Right renal cortex interstitium (tissue), 3 donors: Measurements from ENCODE around the gene PTPRO. TPM values are rescaled to one million over a fixed set of nuclear protein-coding genes. Genes with fewer than 3 reads are reported as not detected.

Experiments used
- DNase-seq, 3 donors: peaks; one replicate each; pipeline ENCODE4 v3.0.0-alpha.2; 2013; ENCODE audit warnings: low read depth in 3 of 3, low spot score in 2 of 3
- polyA plus RNA-seq, 3 donors: library from polyadenylated mRNA; unstranded; fragments of 120-200 nt; gene quantifications; one replicate each; pipeline ENCODE4 v1.2.1, GENCODE V29; 2013; ENCODE audit not compliant: insufficient read length in 3 of 3

PTPRO gene
- polyA plus RNA-seq, 3 donors = 253 to 290 (median 270) TPM

- no peak for DNase-seq
Observed at GRCh38 chr12:15520844-15521243, 198.5 kb downstream of the PTPRO start.

- peak in 2 of 3 donors; percentile 16 to 23 for DNase-seq
Observed at GRCh38 chr12:15522574-15523187, 200.4 kb downstream of the PTPRO start.

GRCh38 chr12:15525441-15525840, 203.1 kb downstream of the PTPRO start:
- DNase-seq = no peak

GRCh38 chr12:15526033-15526432, 203.7 kb downstream of the PTPRO start:
- DNase-seq = no peak

GRCh38 chr12:15527201-15528080, 205.1 kb downstream of the PTPRO start:
- no peak for DNase-seq

- DNase-seq = no peak
Observed at GRCh38 chr12:15528666-15529065, 206.4 kb downstream of the PTPRO start.

- no peak for DNase-seq
Observed at GRCh38 chr12:15530361-15530760, 208.1 kb downstream of the PTPRO start.

GRCh38 chr12:15532364-15532977, 210.2 kb downstream of the PTPRO start:
- no peak for DNase-seq

- DNase-seq = no peak
Observed at GRCh38 chr12:15534322-15534721, 212.0 kb downstream of the PTPRO start.

GRCh38 chr12:15534874-15535273, 212.6 kb downstream of the PTPRO start:
- no peak for DNase-seq

- DNase-seq = no peak
Observed at GRCh38 chr12:15535352-15535781, 213.1 kb downstream of the PTPRO start.

GRCh38 chr12:15536446-15536845, 214.1 kb downstream of the PTPRO start:
- DNase-seq = no peak

GRCh38 chr12:15538881-15539280, 216.6 kb downstream of the PTPRO start:
- no peak for DNase-seq

GRCh38 chr12:15540005-15540404, 217.7 kb downstream of the PTPRO start:
- DNase-seq = no peak

- no peak for DNase-seq
Observed at GRCh38 chr12:15540469-15540872, 218.2 kb downstream of the PTPRO start.

- no peak for DNase-seq
Observed at GRCh38 chr12:15541996-15542631, 219.8 kb downstream of the PTPRO start.

- DNase-seq = no peak
Observed at GRCh38 chr12:15543347-15543746, 221.0 kb downstream of the PTPRO start.

GRCh38 chr12:15544589-15544988, 222.3 kb downstream of the PTPRO start:
- DNase-seq = no peak

- DNase-seq = no peak
Observed at GRCh38 chr12:15545334-15545733, 223.0 kb downstream of the PTPRO start.

- no peak for DNase-seq
Observed at GRCh38 chr12:15546102-15546701, 223.9 kb downstream of the PTPRO start.

- no peak for DNase-seq
Observed at GRCh38 chr12:15547063-15547462, 224.8 kb downstream of the PTPRO start.
